Cerebellar nuclear complex (tissue), 1 donor: ENCODE results near the gene PKP3.
"Not testable (repeated sequence)": the region's sequence is repeated elsewhere in the genome, so short reads cannot be mapped to it uniquely, and the experiment has no call there.

Experiments
- DNase-seq, 2 experiments: peaks; one replicate each; lab custom pipeline; 2025; lab: John Stamatoyannopoulos, UW

Gene PKP3

GRCh38 chr11:429931-430456 is 36.0 kb downstream of the PKP3 start:
- no peak for DNase-seq

GRCh38 chr11:431921-432320 is 37.9 kb downstream of the PKP3 start:
- no peak for DNase-seq

- DNase-seq = no peak
Observed at GRCh38 chr11:432501-433100, 38.6 kb downstream of the PKP3 start.

- DNase-seq = no peak
Observed at GRCh38 chr11:433111-433510, 39.1 kb downstream of the PKP3 start.

- DNase-seq = no peak
Observed at GRCh38 chr11:433641-434040, 39.6 kb downstream of the PKP3 start.

GRCh38 chr11:434496-434895 is 40.5 kb downstream of the PKP3 start:
- no peak for DNase-seq

- DNase-seq = not testable (repeated sequence)
Observed at GRCh38 chr11:434999-435740, 41.2 kb downstream of the PKP3 start.

- DNase-seq = no peak
Observed at GRCh38 chr11:437228-437870, 43.3 kb downstream of the PKP3 start.

GRCh38 chr11:438101-438844 is 44.3 kb downstream of the PKP3 start:
- no peak for DNase-seq

GRCh38 chr11:439315-440064 is 45.5 kb downstream of the PKP3 start:
- DNase-seq = no peak

- DNase-seq = no peak
Observed at GRCh38 chr11:440065-441042, 46.3 kb downstream of the PKP3 start.

GRCh38 chr11:441043-441417 is 47.0 kb downstream of the PKP3 start:
- DNase-seq = no peak

GRCh38 chr11:441418-442274 is 47.6 kb downstream of the PKP3 start, which contains the start of gene ANO9:
Gene ANO9, minus strand, starts transcription at chr11:442011. Its CDS starts 85 bp downstream, at chr11:441926.
- no peak for DNase-seq

- DNase-seq = no peak
Observed at GRCh38 chr11:442611-443081, 48.6 kb downstream of the PKP3 start.

- DNase-seq = no peak
Observed at GRCh38 chr11:443542-444199, 49.7 kb downstream of the PKP3 start.

GRCh38 chr11:444396-445144 is 50.6 kb downstream of the PKP3 start:
- no peak for DNase-seq

- no peak for DNase-seq
Observed at GRCh38 chr11:445765-446588, 52.0 kb downstream of the PKP3 start.
